OCI-LY1 (cell line): ENCODE results near the gene FOXF1.

Experiments
- H2AFZ ChIP-seq: fragments of 200-600 bp; sonication (generic), shearing (Covaris generic); 2 replicates; pipeline ENCODE4 v1.6.0; 2014; ENCODE audit warnings: antibody characterized with exemption, mild to moderate bottlenecking, low read length
- H3F3A ChIP-seq: fragments of 200-600 bp; sonication (generic), shearing (Covaris generic); 2 replicates; pipeline ENCODE4 v1.6.0; 2014; ENCODE audit warnings: mild to moderate bottlenecking, antibody characterized with exemption, low read length, moderate library complexity; ENCODE audit not compliant: insufficient read depth
- H3K27ac ChIP-seq: fragments of 200-600 bp; sonication (generic); 2 replicates; pipeline ENCODE4 v1.5.1; 2014; ENCODE audit warnings: low read length, mixed run types, mild to moderate bottlenecking, low read depth; ENCODE audit not compliant: poor library complexity, severe bottlenecking
- H3K27me3 ChIP-seq: fragments of 200-600 bp; sonication (generic); 2 replicates; pipeline ENCODE4 v1.6.0; 2014; ENCODE audit warnings: antibody characterized with exemption, mild to moderate bottlenecking, low read length, moderate library complexity; ENCODE audit not compliant: insufficient read depth
- H3K36me3 ChIP-seq: fragments of 200-600 bp; sonication (generic); 2 replicates; pipeline ENCODE4 v1.6.1; 2014; ENCODE audit warnings: mild to moderate bottlenecking, antibody characterized with exemption, low read length, moderate library complexity, mixed read lengths; ENCODE audit not compliant: insufficient read depth
- H3K4me1 ChIP-seq: fragments of 200-600 bp; sonication (generic); 2 replicates; pipeline ENCODE4 v1.5.1; 2014; ENCODE audit warnings: mild to moderate bottlenecking, low read length, moderate library complexity; ENCODE audit not compliant: insufficient read depth, severe bottlenecking
- H3K4me2 ChIP-seq: fragments of 200-600 bp; sonication (generic), shearing (Covaris generic); 2 replicates; pipeline ENCODE4 v1.6.1; 2014; ENCODE audit warnings: low read length
- H3K4me3 ChIP-seq: fragments of 200-600 bp; sonication (generic); 2 replicates; pipeline ENCODE4 v1.5.1; 2014; ENCODE audit warnings: low read length, low read depth, mild to moderate bottlenecking, mixed read lengths; ENCODE audit not compliant: poor library complexity, severe bottlenecking
- H3K79me2 ChIP-seq: fragments of 200-600 bp; shearing (Covaris generic); 2 replicates; pipeline ENCODE4 v1.6.1; 2016; ENCODE audit warnings: mixed run types, low read length, mixed read lengths; ENCODE audit not compliant: insufficient read depth
- H3K9ac ChIP-seq: fragments of 200-600 bp; sonication (generic), shearing (Covaris generic); 2 replicates; pipeline ENCODE4 v1.6.1; 2014; ENCODE audit warnings: mild to moderate bottlenecking, low read length, mixed read lengths
- H3K9me2 ChIP-seq: fragments of 200-600 bp; sonication (generic), shearing (Covaris generic); 2 replicates; pipeline ENCODE4 v1.6.1; 2014; ENCODE audit warnings: low read depth, mild to moderate bottlenecking, low read length, mixed read lengths
- H3K9me3 ChIP-seq: fragments of 200-600 bp; shearing (Covaris generic); 2 replicates; pipeline ENCODE4 v1.6.1; 2014; ENCODE audit warnings: low read length, mixed read lengths
- H4K20me1 ChIP-seq: fragments of 200-600 bp; sonication (generic), shearing (Covaris generic); 2 replicates; pipeline ENCODE4 v1.6.0; 2016; ENCODE audit warnings: mild to moderate bottlenecking, low read length; ENCODE audit not compliant: insufficient read depth
- EZH2 ChIP-seq: fragments of 200-600 bp; sonication (generic), shearing (Covaris generic); IDR thresholded peaks from 2 replicates; pipeline ENCODE4 v1.8.0; 2017; ENCODE audit warnings: borderline replicate concordance, mixed run types, mild to moderate bottlenecking, antibody characterized with exemption, low read length, moderate library complexity, mixed read lengths
- TF ChIP-seq, protein P1 (sequence below): fragments of 200-600 bp; sonication (generic), shearing (Covaris generic); IDR thresholded peaks from 2 replicates; pipeline ENCODE4 v1.5.1; 2017; ENCODE audit warnings: mild to moderate bottlenecking, antibody characterized with exemption, low read length, moderate library complexity, mixed read lengths

Gene FOXF1

DNA sequence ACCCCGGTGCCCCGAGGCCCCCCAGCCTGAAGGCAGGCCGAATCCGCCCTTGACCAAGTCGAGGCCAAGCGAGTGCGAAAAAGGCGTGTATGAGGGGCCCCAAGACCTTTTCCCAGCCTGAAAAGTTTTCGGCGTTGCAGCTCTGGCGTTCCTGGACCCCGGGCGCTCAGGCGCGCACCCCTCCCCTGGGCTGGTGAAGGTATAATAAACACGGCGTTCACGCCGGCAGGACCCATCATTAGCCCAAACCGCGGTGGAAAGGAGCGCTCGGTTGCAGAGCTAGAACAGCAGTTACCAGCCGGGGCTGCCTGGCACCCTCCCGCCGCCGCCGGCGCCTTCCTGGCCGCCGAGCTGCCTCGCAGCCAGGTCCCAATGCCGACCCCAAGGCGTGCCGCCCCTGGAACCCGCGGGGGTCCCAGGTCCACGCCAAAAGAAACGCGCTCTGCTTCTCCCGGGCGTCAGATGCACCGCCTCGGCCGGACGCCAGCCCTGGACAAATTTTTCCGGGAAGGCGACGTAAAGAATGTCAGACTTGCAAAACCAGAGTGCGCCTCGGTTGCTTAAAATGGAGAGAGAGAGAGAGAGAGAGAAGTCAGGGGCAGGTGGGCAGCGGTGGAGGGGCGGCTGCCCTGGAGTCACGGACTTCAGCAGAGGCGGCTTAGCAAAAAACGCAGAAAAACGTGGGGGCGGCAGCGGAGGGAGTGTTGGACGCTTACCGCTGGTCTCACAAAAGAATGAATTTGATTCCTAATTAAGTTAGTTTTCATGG, 11.5 kb upstream of the FOXF1 start:
- no peak overlapping the region for H3K4me2 ChIP-seq
- H3K9ac ChIP-seq = no peak overlapping the region
- H3K9me2 ChIP-seq = no peaks in the 10 kb centered on the region
- H3K79me2 ChIP-seq = no peaks in the 10 kb centered on the region
- H3K4me1 ChIP-seq = no peaks in the 10 kb centered on the region
- no peak overlapping the region for H3K4me3 ChIP-seq
- no peaks in the 10 kb centered on the region for H4K20me1 ChIP-seq
- TF ChIP-seq, protein P1, sequence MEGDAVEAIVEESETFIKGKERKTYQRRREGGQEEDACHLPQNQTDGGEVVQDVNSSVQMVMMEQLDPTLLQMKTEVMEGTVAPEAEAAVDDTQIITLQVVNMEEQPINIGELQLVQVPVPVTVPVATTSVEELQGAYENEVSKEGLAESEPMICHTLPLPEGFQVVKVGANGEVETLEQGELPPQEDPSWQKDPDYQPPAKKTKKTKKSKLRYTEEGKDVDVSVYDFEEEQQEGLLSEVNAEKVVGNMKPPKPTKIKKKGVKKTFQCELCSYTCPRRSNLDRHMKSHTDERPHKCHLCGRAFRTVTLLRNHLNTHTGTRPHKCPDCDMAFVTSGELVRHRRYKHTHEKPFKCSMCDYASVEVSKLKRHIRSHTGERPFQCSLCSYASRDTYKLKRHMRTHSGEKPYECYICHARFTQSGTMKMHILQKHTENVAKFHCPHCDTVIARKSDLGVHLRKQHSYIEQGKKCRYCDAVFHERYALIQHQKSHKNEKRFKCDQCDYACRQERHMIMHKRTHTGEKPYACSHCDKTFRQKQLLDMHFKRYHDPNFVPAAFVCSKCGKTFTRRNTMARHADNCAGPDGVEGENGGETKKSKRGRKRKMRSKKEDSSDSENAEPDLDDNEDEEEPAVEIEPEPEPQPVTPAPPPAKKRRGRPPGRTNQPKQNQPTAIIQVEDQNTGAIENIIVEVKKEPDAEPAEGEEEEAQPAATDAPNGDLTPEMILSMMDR = no peak
- TF ChIP-seq EZH2 = no peak
- H3K36me3 ChIP-seq = no peaks in the 10 kb centered on the region
- H2AFZ ChIP-seq = no peak overlapping the region
- no peak overlapping the region for H3K27ac ChIP-seq
- no peaks in the 10 kb centered on the region for H3K27me3 ChIP-seq
- no peaks in the 10 kb centered on the region for H3F3A ChIP-seq
- no peaks in the 10 kb centered on the region for H3K9me3 ChIP-seq

DNA sequence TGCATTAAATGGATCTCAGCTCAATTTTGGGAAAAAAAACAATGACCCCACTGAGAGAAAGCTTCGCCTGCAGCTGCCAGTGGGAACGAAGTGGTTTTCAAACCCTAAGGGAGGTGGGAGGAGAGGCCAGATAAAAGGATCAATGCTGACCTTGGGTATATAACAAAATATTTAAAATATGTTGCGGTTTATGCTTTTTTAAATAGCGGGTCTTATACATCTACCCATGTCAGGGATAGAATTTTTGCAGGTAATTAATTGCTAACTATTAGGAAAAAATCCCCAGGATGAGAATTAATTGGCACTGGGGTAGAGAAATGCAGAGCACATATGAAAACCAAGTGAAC, 10.9 kb upstream of the FOXF1 start:
- Histone ChIP-seq H3K4me3 (no peak overlapping the region), H3K9ac (no peak overlapping the region), H3K4me2 (no peak overlapping the region), H3K27me3 (no peaks in the 10 kb centered on the region), H2AFZ (no peak overlapping the region), H3K4me1 (no peaks in the 10 kb centered on the region), H3K9me3 (no peaks in the 10 kb centered on the region), H3K79me2 (no peaks in the 10 kb centered on the region), H3K36me3 (no peaks in the 10 kb centered on the region), H3K9me2 (no peaks in the 10 kb centered on the region), H3K27ac (no peak overlapping the region), H3F3A (no peaks in the 10 kb centered on the region), H4K20me1 (no peaks in the 10 kb centered on the region)
- TF ChIP-seq EZH2 = no peak
- TF ChIP-seq, protein P1 = no peak

DNA sequence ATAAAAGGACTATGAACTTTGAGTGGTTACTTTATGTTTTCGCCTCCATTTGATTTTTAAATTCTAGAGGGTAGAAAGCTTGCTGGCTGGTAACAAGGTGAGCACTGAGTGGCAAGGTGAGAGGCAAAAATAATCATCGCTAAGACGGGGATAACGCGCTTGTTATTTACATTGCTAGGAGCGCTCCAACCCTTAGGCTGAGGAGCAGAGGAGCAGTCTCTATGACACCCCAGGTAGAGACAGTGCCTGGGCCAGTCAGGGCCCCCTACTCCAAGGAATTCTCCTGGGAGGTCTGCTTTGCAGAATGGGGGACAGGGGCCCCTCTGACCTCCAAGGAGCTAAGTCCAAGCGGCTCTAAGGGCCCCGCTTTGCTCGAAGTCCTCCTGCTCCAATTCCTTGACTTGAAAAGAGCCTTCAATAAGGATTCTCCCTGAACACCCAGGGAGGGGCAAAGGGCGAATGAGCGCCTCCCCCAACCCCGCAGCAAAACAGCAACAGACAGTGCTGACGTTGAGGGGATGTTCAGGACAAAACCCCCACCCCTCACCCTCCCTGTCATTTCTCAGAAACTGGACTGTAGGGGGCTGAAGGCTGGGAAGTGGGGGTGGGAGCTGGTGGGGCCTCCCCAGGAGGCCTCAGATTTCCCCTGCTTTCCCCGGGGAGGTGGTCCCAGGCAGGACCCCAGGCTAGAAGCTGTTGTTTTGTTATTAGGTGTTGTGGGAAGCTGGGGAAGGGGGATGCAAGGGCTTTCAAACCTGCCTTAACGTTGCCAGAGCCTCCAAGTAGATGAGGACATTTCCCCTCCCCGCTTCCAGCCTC, 10.2 kb upstream of the FOXF1 start:
- no peaks in the 10 kb centered on the region for H3K36me3 ChIP-seq
- no peak overlapping the region for H2AFZ ChIP-seq
- no peaks in the 10 kb centered on the region for H4K20me1 ChIP-seq
- H3K27me3 ChIP-seq = no peaks in the 10 kb centered on the region
- H3K27ac ChIP-seq = no peak overlapping the region
- no peaks in the 10 kb centered on the region for H3K9me3 ChIP-seq
- no peak overlapping the region for H3K9ac ChIP-seq
- no peaks in the 10 kb centered on the region for H3K9me2 ChIP-seq
- H3K4me2 ChIP-seq = no peak overlapping the region
- no peak overlapping the region for H3K4me3 ChIP-seq
- H3F3A ChIP-seq = no peaks in the 10 kb centered on the region
- H3K4me1 ChIP-seq = no peaks in the 10 kb centered on the region
- TF ChIP-seq, protein P1 = no peak
- TF ChIP-seq EZH2 = no peak
- no peaks in the 10 kb centered on the region for H3K79me2 ChIP-seq
